Colon (tissue), 2 donors: Measurements from ENCODE around the gene ALG10.
A peak's percentile ranks its signal among the peaks of the same experiment; 100 is the strongest.
"Not testable (repeated sequence)": the region's sequence is repeated elsewhere in the genome, so short reads cannot be mapped to it uniquely, and the experiment has no call there.

ENCODE experiments used
- FAIRE-seq: peaks from 2 replicates; lab custom pipeline; 2012; peaks lifted over from hg19 to GRCh38; lab: Jason Lieb, UNC
- donor health status: control.
- donor health status: control.

The ALG10 gene

GRCh38 chr12:34022079-34022830 is at the start of gene ALG10:
ALG10 (plus strand) TSS chr12:34022496; CDS start chr12:34022600, 104 bp downstream.
- peak; percentile 68 for FAIRE-seq

GRCh38 chr12:33972884-33973283 is 49.4 kb upstream of the ALG10 start:
- not testable (repeated sequence) for FAIRE-seq

- peak; percentile 95 for FAIRE-seq
These were observed 44.4 kb upstream of the ALG10 start for GRCh38 chr12:33977887-33978286.

- no peak for FAIRE-seq
These were observed 34.0 kb upstream of the ALG10 start for GRCh38 chr12:33988197-33988805.

GRCh38 chr12:33988913-33989312 is 33.4 kb upstream of the ALG10 start:
- FAIRE-seq, result no peak

GRCh38 chr12:33994857-33995808 is 27.2 kb upstream of the ALG10 start:
- no peak for FAIRE-seq

- FAIRE-seq, result not testable (repeated sequence)
These were observed 13.5 kb upstream of the ALG10 start for GRCh38 chr12:34008835-34009234.

GRCh38 chr12:34016361-34016760 is 5.9 kb upstream of the ALG10 start:
- no peak for FAIRE-seq

- FAIRE-seq, result no peak
These were observed 1.2 kb upstream of the ALG10 start for GRCh38 chr12:34021071-34021470.

- not testable (repeated sequence) for FAIRE-seq
These were observed 5.4 kb downstream of the ALG10 start for GRCh38 chr12:34027661-34028060.

GRCh38 chr12:34030591-34030990 is 8.3 kb downstream of the ALG10 start:
- FAIRE-seq, result peak; percentile 79

GRCh38 chr12:34033628-34034296 is 11.5 kb downstream of the ALG10 start:
- FAIRE-seq, result no peak

GRCh38 chr12:34038357-34038756 is 16.1 kb downstream of the ALG10 start:
- not testable (repeated sequence) for FAIRE-seq

GRCh38 chr12:34046570-34046969 is 24.3 kb downstream of the ALG10 start:
- FAIRE-seq, result no peak

- FAIRE-seq, result not testable (repeated sequence)
These were observed 25.6 kb downstream of the ALG10 start for GRCh38 chr12:34047855-34048254.

- no peak for FAIRE-seq
These were observed 26.4 kb downstream of the ALG10 start for GRCh38 chr12:34048714-34049113.

- FAIRE-seq, result no peak
These were observed 29.2 kb downstream of the ALG10 start for GRCh38 chr12:34051486-34051885.

GRCh38 chr12:34054938-34055337 is 32.6 kb downstream of the ALG10 start:
- no peak for FAIRE-seq
